HG03342 (cell line): ENCODE data around the gene NUDT2.
A peak's percentile ranks its signal among the peaks of the same experiment; 100 is the strongest.

Experiments
- ATAC-seq: cut with Tn5 transposase; IDR thresholded peaks from one replicate; pipeline ENCODE4 v1.9.1; 2021; ENCODE audit warnings: mild to moderate bottlenecking, moderate library complexity; ENCODE audit not compliant: unreplicated experiment

NUDT2 gene

GRCh38 chr9:34370335-34370969 is 41.1 kb downstream of the NUDT2 start:
- ATAC-seq, result no peak

DNA sequence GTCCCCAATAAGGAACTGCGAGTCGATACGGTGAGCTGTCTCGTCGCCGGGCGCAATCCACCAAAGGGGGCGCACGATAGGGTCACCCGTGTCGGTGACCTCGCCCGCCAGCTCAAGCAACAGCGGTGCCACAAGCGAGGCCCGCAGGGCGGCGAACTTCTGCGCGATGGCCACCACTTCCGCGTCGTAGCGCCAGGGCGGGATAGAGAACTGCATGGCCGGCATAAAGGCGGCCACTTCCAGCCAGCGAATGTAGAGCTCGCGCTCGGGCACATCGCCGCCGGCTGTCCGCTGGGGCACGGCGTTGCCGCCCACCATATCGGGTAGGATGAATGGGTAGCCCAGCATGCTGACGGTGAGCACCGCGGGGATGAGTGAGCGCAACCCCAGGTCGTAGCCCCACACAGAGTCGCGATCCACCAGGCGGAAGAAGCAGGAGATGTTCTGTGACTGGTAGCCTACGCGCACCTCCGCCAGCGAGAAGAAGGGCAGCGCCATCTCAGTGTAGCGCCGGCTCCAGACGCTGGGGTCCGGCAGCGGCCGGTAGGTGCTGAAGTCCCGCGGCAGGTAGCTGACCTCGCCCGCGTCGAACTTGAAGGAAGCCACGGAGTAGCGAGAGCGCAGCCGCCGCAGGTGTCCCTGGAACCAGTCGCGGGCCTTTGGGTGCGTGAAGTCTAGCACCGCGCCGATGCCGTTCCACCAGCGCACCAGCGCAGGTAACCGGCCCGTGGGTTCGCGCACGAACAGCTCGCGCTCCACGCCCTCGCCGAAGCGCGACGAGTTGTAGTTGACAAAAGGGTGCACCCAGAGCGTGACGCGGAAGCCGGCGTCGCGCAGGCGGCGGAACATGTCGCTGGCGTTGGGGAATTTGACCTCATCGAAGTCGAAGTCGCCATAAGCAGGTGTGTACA is 41.9 kb downstream of the NUDT2 start:
- no peak for ATAC-seq

- ATAC-seq, result no peak
Measured at GRCh38 chr9:34371886-34372466, 42.6 kb downstream of the NUDT2 start.

DNA sequence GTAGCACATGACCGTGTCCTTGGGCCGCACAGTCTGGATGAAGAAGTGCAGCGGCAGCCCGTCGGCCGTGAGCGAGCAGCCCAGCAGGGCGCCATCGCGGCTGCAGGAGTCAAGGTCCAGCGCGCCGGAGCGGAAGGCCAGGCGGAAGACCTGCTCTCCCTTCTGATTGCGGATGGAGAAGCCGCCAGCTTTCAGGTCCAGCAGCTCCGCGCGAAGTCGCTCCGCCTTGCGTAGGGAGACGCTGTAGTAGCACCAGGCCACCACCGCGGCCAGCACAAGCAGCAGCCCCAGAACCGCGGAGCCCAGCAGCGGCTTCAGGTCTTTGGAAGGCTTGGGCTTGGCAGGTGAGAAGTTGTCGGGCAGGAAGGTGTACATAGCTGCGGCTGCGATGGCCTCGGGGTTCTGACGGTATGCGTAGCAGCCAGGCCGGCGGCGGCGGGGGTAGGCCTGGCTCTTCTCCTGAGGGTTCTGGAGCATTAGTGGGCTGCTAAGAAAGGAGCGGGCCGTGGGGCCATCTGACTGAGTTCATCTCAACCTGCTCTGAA is 43.2 kb downstream of the NUDT2 start:
- ATAC-seq, result no peak

- ATAC-seq, result no peak
Measured at GRCh38 chr9:34373749-34374148, 44.4 kb downstream of the NUDT2 start.

DNA sequence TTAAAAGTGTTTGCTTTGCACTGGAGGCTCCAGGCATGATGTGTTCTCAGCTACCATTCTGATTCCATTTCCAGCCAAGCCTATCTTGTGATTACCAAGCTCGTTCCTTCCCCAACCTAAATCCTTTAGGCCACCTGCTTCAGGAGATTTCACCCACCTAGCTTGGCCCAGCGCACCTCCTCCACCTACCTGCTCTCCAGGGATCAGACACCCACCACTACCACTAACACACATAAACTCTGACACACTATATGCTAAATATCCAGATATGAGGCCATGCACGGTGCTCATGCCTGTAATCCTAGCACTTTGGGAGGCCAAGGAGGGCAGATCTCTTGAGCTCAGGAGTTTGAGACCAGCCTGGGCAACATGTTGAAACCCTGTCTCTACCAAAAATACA is 45.0 kb downstream of the NUDT2 start:
- ATAC-seq, result no peak

DNA sequence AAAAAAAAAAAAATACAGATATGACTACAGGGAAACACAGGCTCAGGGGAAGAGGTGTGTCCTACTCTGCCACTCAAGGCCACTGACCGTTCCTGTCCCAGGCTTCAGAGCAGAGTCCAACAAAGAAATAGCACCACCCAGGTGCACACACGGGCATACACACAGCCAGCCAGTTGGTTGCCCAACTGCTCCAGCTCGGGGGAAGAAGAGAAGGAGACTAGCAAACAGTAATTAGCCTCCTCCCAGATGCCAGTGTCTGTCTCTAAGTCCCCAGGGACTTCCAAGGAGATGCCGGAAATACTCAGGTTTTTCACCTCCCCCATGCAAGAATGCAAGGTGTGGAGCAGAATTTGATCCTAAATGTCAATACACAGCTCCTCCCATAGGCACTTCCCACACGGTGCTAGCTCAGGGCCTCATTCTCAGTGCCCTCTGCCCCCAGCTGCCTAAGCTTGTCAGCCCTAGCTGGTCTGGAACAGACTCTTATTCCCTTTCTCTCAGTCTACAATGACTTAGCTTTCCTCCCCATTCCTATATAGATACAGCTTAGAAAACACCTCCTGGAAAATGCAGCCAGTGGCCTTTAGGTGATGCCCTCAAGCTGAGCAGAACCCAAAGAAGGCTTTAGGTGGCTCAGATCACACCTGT is 45.7 kb downstream of the NUDT2 start:
- ATAC-seq, result no peak

GRCh38 chr9:34375901-34376595 is 46.7 kb downstream of the NUDT2 start:
- ATAC-seq, result no peak

- ATAC-seq, result peak; percentile 87
Measured at GRCh38 chr9:34376596-34377403, 47.4 kb downstream of the NUDT2 start, which contains the start of gene MYORG. Gene MYORG (minus strand): TSS chr9:34376898. CDS start chr9:34372943, 3,955 bp downstream.

GRCh38 chr9:34377404-34377746 is 48.0 kb downstream of the NUDT2 start:
- no peak for ATAC-seq

GRCh38 chr9:34378376-34379060 is 49.1 kb downstream of the NUDT2 start:
- ATAC-seq, result no peak

DNA sequence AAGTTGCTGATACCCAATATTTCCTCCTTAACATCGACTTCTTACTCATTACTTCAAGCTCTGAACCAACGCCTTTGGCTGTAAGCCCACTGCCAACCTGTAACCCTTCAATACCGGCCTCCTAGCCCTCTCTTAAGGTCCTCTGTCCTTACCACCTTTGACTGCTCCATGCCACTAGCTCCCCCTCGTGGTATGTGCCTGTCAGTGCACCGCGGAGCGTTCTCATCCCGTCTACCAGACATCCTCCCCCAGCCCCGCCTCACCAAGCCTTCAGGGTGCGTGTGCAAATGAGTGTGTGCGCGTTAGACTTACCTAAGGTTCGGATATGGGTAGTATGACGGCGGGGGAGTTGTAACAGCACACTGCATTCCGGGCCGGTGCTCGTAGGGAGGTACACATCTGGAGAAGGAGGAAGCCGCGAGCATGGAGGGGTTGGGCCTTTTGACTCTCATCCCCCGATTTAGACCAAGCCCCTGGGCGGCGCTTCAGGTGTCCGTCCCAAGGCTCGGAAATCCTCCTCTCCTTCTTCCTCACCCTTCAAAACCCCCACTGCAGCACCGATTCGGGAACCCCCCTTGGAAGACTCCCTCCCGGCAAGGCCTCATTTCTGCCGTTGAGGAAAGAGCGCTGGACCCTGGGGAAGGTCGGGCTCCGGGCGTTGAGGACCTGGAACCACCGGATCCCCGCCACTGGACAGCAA is 50.1 kb downstream of the NUDT2 start:
- no peak for ATAC-seq

DNA sequence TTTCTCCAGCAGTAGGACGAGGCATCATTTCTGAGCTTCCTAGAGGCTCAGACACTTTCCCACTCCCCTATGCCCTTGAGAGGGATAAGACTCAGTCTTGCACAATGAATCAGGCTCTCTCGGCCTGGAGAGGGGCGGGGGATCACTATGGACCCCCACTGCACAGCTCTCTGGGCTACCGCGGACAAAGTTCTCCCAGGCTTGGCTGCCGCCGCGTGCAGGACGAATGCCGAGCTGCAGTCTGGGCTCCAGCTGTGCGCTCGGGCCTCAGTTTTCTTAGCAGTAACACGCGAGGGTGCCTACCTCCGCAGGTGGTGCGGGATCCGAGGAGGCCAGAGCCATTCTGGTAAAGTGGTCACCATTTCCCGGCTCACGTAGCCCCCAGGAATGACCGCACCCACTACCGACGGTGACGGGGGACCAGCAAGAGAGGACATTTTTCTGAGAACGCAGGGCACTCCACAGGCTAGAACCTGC is 50.7 kb downstream of the NUDT2 start:
- ATAC-seq, result no peak

DNA sequence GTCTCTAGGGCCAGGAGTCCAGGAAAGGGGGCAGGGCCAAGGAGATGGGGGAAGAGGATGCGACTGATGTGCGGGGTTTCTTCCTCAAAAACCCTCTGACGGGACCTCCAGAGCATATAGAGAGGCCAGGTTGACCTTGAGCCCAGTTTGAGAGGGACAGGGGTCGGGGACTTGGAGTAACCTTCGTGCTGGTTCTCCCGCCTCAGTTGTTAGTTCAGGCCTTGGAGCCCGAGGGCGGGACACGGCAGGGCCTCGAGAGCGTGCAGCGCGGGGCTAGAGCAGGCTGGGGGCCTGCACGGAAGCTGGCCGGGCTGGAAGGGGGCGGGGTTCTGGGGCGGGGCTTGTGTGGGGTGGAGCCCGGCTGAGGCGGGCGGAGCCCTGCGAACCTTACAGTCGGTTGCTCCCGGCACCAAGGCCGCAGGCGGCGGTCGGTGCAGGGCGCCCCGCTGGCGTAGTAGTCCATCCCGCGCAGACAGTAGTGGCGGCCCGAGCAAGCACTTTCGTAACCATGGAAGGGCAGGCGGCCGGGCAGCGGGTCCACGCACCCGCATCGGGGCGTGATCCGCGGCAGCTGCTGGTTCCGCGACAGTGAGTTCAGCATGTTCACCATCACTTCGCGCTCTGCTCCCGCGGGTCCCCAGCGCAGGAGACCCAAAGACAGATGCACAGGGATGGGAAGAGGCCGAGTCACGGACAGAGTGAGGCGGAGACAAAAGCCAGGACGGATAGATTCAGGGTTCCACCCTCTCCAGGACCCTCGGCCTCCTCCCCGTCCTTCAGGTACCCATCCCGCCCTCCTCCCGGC is 51.3 kb downstream of the NUDT2 start:
- peak; percentile 30 for ATAC-seq

DNA sequence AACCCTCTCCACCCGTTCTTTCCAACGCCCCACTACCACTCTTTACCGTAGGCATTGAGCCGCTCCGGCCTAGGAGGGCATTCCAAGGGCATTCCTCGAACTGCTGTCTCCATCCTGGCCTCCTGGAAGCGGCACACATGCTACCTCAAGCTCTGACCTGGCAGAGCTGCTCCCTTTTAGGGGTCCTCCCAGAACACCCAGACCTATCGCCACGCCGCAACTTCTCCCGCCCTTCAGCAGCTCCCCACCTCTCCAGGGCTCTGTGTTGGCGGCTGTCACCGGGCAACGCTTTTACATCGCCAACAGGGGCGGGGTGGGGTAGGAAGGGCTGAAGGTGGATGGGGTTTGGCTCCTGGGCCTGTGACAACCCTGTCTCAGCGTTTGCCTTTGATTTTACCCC is 52.0 kb downstream of the NUDT2 start:
- no peak for ATAC-seq

GRCh38 chr9:34382054-34382453 is 52.7 kb downstream of the NUDT2 start:
- no peak for ATAC-seq

DNA sequence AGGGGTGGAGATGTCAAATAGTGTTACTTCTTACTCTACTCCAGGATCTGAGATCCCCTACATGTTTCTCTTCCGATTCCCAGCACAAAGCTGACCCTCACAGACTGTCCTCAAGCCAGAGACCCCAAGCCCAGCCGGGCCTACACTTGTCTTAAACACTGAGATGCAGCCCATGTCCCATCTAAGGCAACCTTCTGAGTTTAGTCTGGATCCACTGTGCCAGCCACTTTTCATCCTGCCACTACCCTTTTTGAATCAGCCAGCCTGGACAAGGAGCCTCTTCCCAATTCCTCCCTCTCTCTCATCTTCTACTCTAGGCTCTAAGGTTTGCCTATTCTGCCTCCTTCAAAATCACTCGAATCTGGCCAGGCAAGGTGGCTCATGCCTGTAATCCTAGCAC is 53.5 kb downstream of the NUDT2 start:
- ATAC-seq, result no peak

GRCh38 chr9:34383904-34384303 is 54.5 kb downstream of the NUDT2 start:
- no peak for ATAC-seq
